Parathyroid adenoma (tissue), 2 donors: ENCODE results near the gene HUNK.

Experiments
- H2AFZ ChIP-seq: fragments of 300-600 bp; sonication (generic); one replicate; pipeline ENCODE4 v1.7.0; 2017; ENCODE audit warnings: antibody characterized with exemption, mild to moderate bottlenecking
- H3K27ac ChIP-seq: fragments of 300-600 bp; sonication (generic); one replicate; pipeline ENCODE4 v1.7.0; 2017
- H3K27me3 ChIP-seq: fragments of 300-600 bp; sonication (generic); one replicate; pipeline ENCODE4 v1.7.0; 2017; ENCODE audit warnings: low read length; ENCODE audit not compliant: control insufficient read depth, insufficient read depth
- H3K36me3 ChIP-seq: fragments of 300-600 bp; sonication (generic); one replicate; pipeline ENCODE4 v1.7.0; 2017; ENCODE audit warnings: low read length; ENCODE audit not compliant: control insufficient read depth, insufficient read depth
- H3K4me1 ChIP-seq: fragments of 300-600 bp; sonication (generic); one replicate; pipeline ENCODE4 v1.7.0; 2017; ENCODE audit warnings: control low read depth
- H3K4me2 ChIP-seq: fragments of 300-600 bp; sonication (generic); one replicate; pipeline ENCODE4 v1.7.0; 2017; ENCODE audit warnings: low read length
- H3K4me3 ChIP-seq: fragments of 300-600 bp; sonication (generic); one replicate; pipeline ENCODE4 v1.7.0; 2017; ENCODE audit warnings: low read depth, low read length
- H3K79me2 ChIP-seq: fragments of 300-600 bp; sonication (generic); one replicate; pipeline ENCODE4 v1.7.0; 2017; ENCODE audit warnings: control low read depth
- H3K9ac ChIP-seq: fragments of 300-600 bp; sonication (generic); one replicate; pipeline ENCODE4 v1.7.0; 2017; ENCODE audit warnings: mild to moderate bottlenecking
- H3K9me3 ChIP-seq: fragments of 300-600 bp; sonication (generic); one replicate; pipeline ENCODE4 v1.7.0; 2017; ENCODE audit warnings: low read length; ENCODE audit not compliant: control insufficient read depth
- TF ChIP-seq, protein P1 (sequence below): fragments of 300-600 bp; sonication (generic); IDR thresholded peaks from one replicate; pipeline ENCODE4 v1.7.0; 2017; ENCODE audit warnings: antibody characterized with exemption, mild to moderate bottlenecking
- donor health status: primary hyperparathyroidism.

HUNK gene

DNA sequence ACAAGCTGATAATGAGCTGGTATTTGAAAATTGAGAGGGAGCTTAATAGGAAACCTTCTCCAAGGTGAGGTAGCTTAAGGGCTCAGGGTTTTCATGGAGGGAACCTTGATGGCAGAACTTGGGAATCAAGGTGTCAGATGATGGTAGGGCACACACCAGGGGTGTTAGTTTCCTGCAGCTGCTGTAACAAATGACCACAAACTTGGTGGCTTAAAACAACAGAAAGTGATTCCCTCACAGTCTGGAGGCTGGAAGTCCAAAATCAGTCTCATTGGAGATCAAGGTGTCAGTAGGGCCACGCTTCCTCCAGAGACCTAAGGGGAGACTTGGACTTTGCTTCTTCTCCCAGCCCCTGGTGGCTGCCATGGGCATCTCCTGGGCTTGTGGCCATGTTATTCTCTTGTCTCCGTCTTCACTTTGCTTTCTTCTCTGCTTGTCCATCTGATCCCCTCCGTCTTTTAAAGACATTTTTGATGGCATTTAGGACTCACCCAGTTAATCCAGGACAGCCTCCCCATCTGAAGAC is 45.5 kb downstream of the HUNK start:
- no peak overlapping the region for H2AFZ ChIP-seq
- no peaks in the 10 kb centered on the region for H3K27me3 ChIP-seq
- H3K4me1 ChIP-seq: no peaks in the 10 kb centered on the region
- TF ChIP-seq, protein P1, sequence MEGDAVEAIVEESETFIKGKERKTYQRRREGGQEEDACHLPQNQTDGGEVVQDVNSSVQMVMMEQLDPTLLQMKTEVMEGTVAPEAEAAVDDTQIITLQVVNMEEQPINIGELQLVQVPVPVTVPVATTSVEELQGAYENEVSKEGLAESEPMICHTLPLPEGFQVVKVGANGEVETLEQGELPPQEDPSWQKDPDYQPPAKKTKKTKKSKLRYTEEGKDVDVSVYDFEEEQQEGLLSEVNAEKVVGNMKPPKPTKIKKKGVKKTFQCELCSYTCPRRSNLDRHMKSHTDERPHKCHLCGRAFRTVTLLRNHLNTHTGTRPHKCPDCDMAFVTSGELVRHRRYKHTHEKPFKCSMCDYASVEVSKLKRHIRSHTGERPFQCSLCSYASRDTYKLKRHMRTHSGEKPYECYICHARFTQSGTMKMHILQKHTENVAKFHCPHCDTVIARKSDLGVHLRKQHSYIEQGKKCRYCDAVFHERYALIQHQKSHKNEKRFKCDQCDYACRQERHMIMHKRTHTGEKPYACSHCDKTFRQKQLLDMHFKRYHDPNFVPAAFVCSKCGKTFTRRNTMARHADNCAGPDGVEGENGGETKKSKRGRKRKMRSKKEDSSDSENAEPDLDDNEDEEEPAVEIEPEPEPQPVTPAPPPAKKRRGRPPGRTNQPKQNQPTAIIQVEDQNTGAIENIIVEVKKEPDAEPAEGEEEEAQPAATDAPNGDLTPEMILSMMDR: no peak
- H3K4me3 ChIP-seq: no peak overlapping the region
- no peak overlapping the region for H3K27ac ChIP-seq
- H3K79me2 ChIP-seq: no peaks in the 10 kb centered on the region
- no peaks in the 10 kb centered on the region for H3K9me3 ChIP-seq
- no peak overlapping the region for H3K4me2 ChIP-seq
- no peaks in the 10 kb centered on the region for H3K36me3 ChIP-seq
- no peak overlapping the region for H3K9ac ChIP-seq

DNA sequence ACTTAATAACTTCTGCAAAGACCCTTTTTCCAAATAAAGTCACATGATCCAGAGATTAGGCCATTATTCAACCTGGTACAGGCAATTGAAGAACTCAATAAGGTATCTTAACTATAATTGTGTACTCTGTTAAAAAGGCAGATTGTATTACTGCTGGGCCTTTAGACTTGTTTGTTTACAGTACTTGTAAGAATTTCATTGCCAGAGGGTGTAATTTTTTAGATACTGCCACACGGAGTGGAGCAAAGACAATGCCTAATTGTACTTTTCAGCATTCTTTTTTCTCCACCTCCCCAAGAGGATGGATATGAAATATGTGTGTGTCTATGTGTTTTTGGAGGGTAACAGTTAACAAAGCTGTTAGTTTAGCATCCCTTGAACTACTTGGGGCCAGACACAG is 47.5 kb downstream of the HUNK start:
- H3K27me3 ChIP-seq: no peaks in the 10 kb centered on the region
- H3K9me3 ChIP-seq: no peaks in the 10 kb centered on the region
- no peak overlapping the region for H3K4me2 ChIP-seq
- H3K27ac ChIP-seq: no peak overlapping the region
- H3K79me2 ChIP-seq: no peaks in the 10 kb centered on the region
- no peaks in the 10 kb centered on the region for H3K36me3 ChIP-seq
- H3K4me3 ChIP-seq: no peak overlapping the region
- TF ChIP-seq, protein P1: no peak
- no peaks in the 10 kb centered on the region for H3K4me1 ChIP-seq
- H3K9ac ChIP-seq: no peak overlapping the region
- H2AFZ ChIP-seq: no peak overlapping the region

DNA sequence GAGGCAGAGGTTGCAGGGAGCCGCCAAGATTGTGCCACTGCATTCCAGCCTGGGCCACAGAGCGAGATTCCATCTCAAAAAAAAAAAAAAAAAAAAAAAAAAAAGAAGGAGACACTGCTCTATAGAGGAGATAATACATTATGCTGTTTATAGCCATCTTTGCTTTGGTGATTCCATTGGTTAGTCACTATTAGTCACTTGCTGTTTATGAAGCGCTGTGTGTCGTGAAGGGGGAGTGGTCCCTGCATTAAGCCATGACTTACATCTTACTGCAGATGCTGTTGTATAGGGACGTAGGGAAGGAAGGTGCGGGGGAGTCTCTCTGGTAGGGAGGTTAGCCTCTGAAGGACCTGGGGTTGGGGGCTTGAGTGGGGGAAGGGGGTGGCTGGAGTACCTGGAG is 48.3 kb downstream of the HUNK start:
- Histone ChIP-seq H3K4me1 (no peaks in the 10 kb centered on the region), H3K4me2 (no peak overlapping the region), H3K79me2 (no peaks in the 10 kb centered on the region), H3K27ac (no peak overlapping the region), H3K36me3 (no peaks in the 10 kb centered on the region), H3K4me3 (no peak overlapping the region), H3K9ac (no peak overlapping the region), H2AFZ (no peak overlapping the region), H3K9me3 (no peaks in the 10 kb centered on the region), H3K27me3 (no peaks in the 10 kb centered on the region)
- TF ChIP-seq, protein P1: no peak

DNA sequence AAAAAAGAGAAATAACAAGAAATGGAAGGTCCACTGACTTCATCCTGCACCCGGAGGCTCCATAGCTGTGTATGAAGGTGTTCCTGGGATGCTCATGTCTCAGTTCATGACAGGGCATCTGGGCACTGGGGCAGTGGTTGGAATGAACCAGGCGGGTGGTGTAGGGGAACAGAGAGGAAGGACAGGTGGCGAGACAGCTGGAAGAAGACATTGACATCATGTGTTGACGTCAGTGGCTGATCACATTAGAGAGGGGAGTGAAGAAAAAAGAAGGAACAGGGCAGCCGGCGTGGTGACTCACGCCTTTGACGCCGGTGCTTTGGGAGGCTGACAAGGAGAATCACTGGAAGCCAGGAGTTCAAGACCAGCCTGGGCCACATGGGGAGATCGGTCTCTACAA is 50.1 kb downstream of the HUNK start:
- Histone ChIP-seq H2AFZ (no peak overlapping the region), H3K4me1 (no peaks in the 10 kb centered on the region), H3K79me2 (no peaks in the 10 kb centered on the region), H3K27ac (no peak overlapping the region), H3K9me3 (no peaks in the 10 kb centered on the region), H3K4me3 (no peak overlapping the region), H3K9ac (no peak overlapping the region), H3K4me2 (no peak overlapping the region), H3K36me3 (no peaks in the 10 kb centered on the region), H3K27me3 (no peaks in the 10 kb centered on the region)
- TF ChIP-seq, protein P1: no peak

DNA sequence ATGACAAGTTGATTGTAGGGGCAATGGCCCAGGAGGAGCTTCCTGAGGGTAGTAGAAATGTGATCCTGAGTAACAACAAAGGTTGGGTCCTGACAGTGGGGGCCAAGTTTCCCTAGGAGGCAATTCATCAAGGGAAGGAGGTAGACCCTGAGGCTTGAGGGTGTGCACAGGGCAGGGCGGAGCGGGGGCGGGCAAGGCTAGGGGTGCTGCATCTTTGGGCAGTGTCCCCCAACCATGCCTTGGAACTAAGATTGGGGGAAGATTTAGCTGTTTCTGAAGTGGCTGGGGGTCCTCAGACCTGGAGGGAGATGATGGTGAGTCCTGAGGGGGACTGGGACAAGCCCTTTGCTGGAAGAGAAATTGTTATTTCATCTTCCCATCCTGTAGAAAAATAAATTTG is 50.9 kb downstream of the HUNK start:
- no peaks in the 10 kb centered on the region for H3K27me3 ChIP-seq
- H2AFZ ChIP-seq: no peak overlapping the region
- no peak overlapping the region for H3K4me2 ChIP-seq
- no peak overlapping the region for H3K9ac ChIP-seq
- TF ChIP-seq, protein P1: no peak
- H3K4me1 ChIP-seq: no peaks in the 10 kb centered on the region
- H3K79me2 ChIP-seq: no peaks in the 10 kb centered on the region
- no peak overlapping the region for H3K27ac ChIP-seq
- H3K4me3 ChIP-seq: no peak overlapping the region
- no peaks in the 10 kb centered on the region for H3K9me3 ChIP-seq
- no peaks in the 10 kb centered on the region for H3K36me3 ChIP-seq
